GM12864 (cell line): ENCODE measurements around the gene CXCR5.

Source experiments
- DNase-seq: peaks from one replicate; pipeline ENCODE4 v3.0.0-alpha.2; 2011; ENCODE audit warnings: low read depth
- H3K4me3 ChIP-seq: 2 replicates; pipeline ENCODE4 v1.5.1; 2011; ENCODE audit warnings: mild to moderate bottlenecking, low read depth, low read length, control low read depth
- TF ChIP-seq, protein P1 (sequence below): IDR thresholded peaks from 2 replicates; pipeline ENCODE4 v1.5.1; 2011; ENCODE audit warnings: low read depth, mild to moderate bottlenecking, moderate library complexity, low read length, control low read depth, inconsistent platforms; ENCODE audit errors: missing control alignments

CXCR5 gene

DNA sequence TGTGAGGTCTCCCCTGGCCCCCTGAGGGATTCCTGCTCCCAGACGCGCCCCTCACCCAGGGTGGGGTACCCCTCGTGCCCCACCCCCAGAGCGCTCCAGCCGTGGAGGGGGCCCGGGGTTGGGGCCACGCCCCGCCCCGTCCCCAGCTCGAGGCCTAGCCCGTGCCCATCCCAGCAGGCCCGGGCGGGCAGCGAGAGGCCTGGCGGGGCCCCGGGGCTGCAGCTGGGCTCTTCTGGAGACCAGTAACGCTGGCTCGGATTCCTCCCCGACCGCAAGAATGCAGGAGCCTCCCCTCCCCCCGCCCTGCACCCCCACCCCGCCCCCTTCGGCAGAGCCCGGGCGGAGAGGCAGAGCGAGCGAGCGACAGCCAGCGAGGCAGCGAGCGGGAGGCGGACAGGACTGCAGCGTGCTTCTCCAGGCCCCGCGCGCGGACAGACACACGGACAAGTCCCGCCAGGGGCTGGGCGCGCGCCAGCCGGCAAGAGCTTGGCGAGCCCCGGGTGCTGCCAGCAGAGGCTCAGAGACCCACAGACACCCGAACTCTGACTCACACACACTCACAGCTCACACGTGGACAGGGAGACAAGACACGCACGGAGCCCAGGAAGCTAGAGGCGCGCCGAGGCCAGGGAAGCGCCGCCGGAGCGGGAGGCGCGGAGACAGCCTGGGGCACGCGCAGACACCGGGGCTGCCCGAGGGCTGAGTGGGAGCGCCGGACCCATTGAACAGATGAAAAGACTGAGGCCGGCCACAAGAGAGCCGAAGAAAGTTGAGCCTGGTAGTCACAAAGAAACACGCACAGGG is 26.8 kb downstream of the CXCR5 start:
- DNase-seq, result no peak
- TF ChIP-seq, protein P1, sequence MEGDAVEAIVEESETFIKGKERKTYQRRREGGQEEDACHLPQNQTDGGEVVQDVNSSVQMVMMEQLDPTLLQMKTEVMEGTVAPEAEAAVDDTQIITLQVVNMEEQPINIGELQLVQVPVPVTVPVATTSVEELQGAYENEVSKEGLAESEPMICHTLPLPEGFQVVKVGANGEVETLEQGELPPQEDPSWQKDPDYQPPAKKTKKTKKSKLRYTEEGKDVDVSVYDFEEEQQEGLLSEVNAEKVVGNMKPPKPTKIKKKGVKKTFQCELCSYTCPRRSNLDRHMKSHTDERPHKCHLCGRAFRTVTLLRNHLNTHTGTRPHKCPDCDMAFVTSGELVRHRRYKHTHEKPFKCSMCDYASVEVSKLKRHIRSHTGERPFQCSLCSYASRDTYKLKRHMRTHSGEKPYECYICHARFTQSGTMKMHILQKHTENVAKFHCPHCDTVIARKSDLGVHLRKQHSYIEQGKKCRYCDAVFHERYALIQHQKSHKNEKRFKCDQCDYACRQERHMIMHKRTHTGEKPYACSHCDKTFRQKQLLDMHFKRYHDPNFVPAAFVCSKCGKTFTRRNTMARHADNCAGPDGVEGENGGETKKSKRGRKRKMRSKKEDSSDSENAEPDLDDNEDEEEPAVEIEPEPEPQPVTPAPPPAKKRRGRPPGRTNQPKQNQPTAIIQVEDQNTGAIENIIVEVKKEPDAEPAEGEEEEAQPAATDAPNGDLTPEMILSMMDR, result no peak
- H3K4me3 ChIP-seq, result no peak overlapping the region

DNA sequence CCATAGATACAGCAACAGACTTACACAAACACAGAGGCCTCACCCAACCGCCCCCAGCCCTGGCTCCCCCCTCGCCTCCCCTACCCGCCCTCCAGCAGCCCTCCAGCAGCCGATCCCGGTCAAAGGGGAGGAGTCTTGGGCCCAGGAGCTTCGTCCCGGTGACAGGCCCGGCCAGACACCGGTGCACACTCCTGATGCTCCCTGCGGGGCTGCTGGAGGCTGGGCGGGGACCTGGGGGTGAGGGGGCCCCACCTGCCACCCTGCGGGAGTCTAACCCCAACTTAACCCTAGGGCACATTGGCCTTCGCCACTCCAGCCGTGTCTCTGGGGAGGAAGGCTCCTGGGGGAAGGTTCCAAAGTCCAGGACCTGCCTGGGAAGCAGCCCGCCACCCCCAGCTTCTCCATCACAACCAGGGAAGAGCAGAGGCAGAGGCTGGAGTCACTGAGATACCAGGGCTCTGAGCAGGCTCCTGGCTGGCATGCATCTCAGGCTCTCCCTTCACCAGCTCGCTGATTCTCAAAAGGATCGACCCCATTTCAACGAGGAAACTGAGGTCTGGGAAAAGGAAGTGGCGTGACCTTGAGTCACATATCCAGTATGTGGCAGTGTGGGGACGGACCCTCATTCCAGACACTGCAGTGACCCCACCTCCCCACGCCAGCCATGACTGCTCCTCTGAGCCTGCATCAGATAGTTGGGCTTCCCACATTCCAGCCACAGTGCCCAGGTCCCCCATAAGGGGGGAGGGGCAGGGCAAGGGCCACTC is 27.6 kb downstream of the CXCR5 start:
- TF ChIP-seq, protein P1, result no peak
- H3K4me3 ChIP-seq, result no peak overlapping the region
- no peak for DNase-seq

DNA sequence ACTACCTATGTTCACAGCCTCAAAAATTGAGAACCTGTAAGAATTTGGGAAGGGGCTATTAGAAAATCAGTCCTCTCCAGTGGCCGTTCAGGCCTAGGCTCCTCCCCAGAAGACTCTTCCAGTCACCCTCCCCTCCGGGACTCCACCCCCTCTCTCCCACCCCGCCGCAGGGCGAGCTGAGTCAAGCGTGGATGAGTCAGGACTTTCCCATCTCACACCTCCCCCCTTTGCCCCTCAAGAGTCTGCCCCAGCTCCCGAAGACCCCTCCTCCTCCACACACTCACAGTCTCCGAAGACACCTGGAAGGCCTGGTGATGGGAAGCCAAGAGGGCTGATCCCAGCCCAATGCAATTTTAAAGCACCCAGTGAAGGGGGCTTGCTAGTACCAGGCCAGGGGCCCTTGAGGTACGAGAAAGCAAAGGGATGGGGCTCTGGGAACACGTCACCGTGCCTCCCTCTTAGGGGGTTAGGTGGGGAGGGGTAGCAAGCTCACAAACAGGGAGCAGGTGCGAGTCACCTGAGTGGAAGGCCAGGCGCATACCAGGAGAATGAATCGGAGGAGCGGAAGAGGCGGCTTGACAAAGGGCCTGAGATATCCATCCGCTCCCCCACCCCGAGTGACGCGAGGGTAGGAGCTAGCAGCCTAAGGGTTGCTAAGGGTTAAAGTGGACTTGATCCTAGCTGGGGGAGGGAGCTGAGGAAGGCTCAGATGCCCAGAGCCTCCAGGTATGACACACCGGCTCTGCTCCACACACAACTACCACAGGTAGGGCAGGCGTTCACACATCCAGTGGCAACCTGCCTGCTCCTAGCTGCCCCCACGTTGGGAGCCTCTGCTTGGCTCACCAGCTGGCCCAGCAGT is 28.4 kb downstream of the CXCR5 start:
- no peak overlapping the region for H3K4me3 ChIP-seq
- DNase-seq, result no peak
- TF ChIP-seq, protein P1, result no peak

DNA sequence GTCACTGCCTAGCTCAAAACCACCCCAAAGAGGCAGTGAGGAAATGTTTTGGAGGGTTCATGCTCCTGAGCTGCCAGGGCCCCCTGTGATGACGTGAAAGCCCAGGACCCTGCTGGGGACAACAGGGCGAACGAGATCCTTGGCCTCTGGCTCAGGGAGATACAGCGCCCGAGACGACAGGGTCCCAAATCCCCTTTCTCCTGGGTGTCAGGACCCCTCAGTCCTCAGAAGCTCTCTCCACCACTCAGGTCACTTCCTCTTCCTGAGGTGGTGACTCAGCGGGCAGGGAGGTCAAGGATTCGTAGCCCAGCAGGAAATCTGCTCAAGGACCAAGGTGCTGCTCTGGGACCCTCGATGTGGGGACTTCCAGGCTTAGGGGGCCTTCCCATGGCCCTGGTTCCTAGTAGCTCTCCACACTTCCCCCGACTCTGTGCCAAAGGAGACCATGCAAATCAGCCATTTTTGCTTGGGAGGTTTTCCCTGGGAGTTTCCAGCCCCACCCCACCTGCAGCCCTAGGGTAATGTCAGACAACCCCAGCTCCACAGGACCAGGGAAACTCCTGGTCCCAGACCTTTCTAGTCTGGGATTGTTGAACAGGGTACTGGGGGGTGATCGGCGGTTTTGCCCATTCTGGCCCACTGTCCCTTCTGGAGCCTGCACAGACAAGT is 29.2 kb downstream of the CXCR5 start:
- TF ChIP-seq, protein P1, result no peak
- DNase-seq, result no peak
- H3K4me3 ChIP-seq, result no peak overlapping the region

DNA sequence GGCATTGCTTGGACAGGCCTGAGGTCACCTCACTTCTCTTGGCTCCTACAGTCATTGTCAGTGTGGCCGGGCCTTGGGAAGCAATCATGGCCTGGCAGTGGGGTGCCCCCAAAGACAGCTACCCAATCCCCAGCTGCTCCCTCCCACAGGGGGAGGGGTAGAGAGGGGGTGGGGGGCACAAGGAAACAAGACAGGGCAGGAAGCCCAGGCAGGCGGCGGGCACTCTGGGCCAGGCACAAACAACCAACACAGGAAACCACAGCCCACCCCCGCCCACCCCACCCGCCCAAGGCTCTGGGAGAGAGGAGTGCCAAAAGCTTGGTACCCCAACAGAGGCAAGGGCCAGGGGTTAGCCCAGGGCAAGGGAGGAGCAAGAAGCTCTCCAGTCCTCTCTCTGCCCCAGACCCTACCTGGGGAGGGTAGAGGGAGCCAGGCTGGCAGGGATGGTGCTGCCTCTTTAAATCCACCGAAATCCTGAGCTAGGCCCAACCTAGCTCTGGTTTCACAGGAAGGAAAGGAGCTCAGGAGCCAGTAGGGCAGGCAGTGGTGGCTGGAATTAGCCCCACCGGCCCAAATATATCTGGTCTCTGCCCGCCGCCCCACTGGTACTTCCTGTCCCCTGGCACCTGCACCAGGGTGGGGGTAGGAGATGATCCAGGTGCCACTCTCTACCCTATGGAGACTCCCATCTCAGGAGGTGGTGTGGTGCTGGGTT is 29.9 kb downstream of the CXCR5 start:
- TF ChIP-seq, protein P1, result no peak
- no peak overlapping the region for H3K4me3 ChIP-seq
- DNase-seq, result no peak
